ENCODE data around the gene B4GALNT4. TPM values are rescaled to one million over a fixed set of nuclear protein-coding genes. Genes with fewer than 3 reads are reported as not detected.
A peak's percentile ranks its signal among the peaks of the same experiment; 100 is the strongest.

B4GALNT4 gene
- total RNA-seq, 1 experiment from 2014 or later: 20.0 TPM

DNA sequence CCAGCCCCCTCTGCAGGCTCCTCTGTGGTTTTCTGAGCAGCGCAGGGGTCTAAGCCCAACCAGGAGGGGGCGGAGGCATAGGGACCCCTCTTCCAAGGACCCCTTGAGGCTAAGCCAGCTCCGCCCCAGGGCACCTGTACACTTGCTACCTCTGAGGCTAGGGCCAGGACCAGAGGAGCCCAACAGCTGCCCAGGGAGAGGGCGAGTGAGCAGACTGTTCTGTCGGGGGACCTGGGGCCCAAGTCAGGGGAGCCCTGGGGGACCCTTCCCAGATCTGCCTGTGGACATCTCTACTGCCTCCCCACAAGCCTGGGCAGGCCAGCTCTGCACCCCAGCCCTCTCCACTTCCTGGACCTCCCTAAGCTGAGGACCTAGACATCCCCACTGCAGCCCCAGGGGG, 1.8 kb downstream of the B4GALNT4 start:
- Mint-ChIP-seq H3K9me3 (ENCODE audit: unreplicated experiment) (no peaks in the 10 kb centered on the region), H3K27ac (ENCODE audit: low read depth, unreplicated experiment) (no peak overlapping the region), H3K4me1 (ENCODE audit: insufficient read depth, unreplicated experiment) (peaks cover 13% of the 10 kb centered on the region), H3K36me3 (ENCODE audit: insufficient read depth, unreplicated experiment) (peaks cover 15% of the 10 kb centered on the region), H3K4me3 (ENCODE audit: unreplicated experiment) (peak overlapping the region; percentile 65), H3K27me3 (ENCODE audit: insufficient read depth, unreplicated experiment) (peaks cover 13% of the 10 kb centered on the region)
- no peak for DNase-seq (ENCODE audit: unreplicated experiment)
- BruUV-seq (replicated peaks): no TSS peak
- CTCF ChIA-PET: interaction anchor here (1.0 kb wide), 1 partner anchor 9 kb away, joined by 3 read pairs; no protein-coding TSS in a partner anchor
- POLR2A ChIA-PET: interaction anchor here (2.4 kb wide), 1 partner anchor 23 kb away, joined by 10 read pairs; the partner anchor contains the start of gene PKP3
- TF ChIP-seq, protein P1, sequence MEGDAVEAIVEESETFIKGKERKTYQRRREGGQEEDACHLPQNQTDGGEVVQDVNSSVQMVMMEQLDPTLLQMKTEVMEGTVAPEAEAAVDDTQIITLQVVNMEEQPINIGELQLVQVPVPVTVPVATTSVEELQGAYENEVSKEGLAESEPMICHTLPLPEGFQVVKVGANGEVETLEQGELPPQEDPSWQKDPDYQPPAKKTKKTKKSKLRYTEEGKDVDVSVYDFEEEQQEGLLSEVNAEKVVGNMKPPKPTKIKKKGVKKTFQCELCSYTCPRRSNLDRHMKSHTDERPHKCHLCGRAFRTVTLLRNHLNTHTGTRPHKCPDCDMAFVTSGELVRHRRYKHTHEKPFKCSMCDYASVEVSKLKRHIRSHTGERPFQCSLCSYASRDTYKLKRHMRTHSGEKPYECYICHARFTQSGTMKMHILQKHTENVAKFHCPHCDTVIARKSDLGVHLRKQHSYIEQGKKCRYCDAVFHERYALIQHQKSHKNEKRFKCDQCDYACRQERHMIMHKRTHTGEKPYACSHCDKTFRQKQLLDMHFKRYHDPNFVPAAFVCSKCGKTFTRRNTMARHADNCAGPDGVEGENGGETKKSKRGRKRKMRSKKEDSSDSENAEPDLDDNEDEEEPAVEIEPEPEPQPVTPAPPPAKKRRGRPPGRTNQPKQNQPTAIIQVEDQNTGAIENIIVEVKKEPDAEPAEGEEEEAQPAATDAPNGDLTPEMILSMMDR (IDR thresholded peaks at IDR 0.05; ENCODE audit: unreplicated experiment): no peak
- intact Hi-C loops (cut with micrococcal nuclease): no loop called here

DNA sequence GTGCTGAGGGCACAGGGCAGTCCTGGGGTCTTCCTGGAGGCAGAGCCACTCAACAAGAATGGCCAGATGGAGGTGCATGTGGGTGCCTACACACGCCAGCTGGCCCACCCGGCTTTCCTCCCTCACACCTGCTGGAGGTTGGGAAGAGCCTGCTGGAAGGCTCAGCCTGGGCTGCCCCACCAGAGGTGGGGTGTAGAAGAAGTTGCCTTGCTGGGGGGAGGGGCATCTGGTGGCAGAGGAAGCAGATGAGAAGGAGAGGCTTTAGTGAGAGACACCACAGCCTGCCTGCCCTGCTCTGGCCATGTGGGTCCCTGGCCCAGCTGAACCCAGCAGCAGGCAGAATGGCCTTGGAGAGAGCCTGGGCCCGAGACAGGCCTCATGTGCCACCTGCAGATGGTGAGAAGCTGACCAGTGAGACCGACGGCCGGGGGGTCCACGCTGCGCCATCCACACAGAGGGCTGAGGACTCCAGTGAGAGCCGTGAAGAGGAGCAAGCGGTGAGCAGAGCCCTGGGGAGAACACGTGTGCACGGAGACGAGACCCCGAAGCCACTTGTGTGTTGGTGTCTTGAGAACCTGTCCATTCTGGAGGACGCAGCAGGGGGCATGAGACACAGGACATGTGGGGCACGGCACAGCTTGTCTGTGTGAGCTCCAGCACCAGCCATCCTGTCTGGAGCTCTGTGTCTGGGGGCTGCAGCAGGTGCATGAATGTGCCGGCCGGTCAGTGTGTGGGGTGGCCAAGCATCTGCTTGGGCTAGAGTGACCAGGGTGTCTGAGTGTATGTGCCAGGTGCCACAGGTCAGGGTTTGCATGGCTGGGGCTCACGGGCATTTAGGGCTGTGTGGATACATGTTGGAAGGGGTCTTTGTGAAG, 2.7 kb downstream of the B4GALNT4 start:
- H3K27me3 Mint-ChIP-seq (ENCODE audit: insufficient read depth, unreplicated experiment): peaks cover 11% of the 10 kb centered on the region
- H3K4me3 Mint-ChIP-seq (ENCODE audit: unreplicated experiment): peak overlapping the region; percentile 52

DNA sequence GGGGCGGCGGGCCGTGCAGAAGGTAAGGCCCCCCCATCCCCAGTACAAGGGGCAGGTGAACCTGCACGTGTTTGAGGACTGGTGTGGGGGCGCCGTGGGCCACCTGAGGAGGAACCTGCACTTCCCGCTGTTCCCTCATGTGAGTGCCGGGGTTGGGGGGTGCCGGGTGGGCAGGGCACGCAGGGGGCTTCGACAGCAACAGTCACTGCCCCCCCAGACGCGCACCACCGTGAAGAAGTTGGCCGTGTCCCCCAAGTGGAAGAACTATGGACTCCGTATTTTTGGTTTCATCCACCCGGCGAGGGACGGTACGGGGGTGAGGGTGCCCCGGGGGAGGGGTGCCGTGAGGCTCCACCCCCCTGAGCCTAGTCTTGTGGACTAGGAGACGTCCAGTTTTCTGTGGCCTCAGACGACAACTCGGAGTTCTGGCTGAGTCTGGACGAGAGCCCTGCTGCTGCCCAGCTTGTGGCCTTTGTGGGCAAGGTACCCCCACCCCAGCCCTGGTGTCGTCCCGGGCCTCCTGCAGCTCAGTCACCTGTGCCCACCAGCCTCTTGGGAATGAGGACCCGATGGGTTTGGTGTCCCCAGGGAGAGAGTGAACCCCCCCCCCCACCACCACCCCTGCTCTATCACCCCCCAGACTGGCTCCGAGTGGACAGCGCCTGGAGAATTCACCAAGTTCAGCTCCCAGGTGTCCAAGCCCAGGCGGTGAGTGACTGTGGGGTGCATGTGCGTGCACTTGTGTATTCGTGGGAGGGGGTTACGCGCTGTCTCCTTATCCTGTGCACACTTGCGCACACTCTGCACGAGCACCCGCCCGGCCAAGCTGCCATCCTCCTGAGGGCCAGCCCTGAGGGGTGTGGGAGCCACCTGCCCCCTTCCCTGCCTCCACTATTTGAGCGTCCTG, 3.8 kb downstream of the B4GALNT4 start:
- Mint-ChIP-seq H3K27ac (ENCODE audit: low read depth, unreplicated experiment) (no peak overlapping the region), H3K36me3 (ENCODE audit: insufficient read depth, unreplicated experiment) (peaks cover 22% of the 10 kb centered on the region), H3K27me3 (ENCODE audit: insufficient read depth, unreplicated experiment) (peaks cover under 1% of the 10 kb centered on the region), H3K4me3 (ENCODE audit: unreplicated experiment) (no peak overlapping the region), H3K9me3 (ENCODE audit: unreplicated experiment) (no peaks in the 10 kb centered on the region), H3K4me1 (ENCODE audit: insufficient read depth, unreplicated experiment) (peaks cover 13% of the 10 kb centered on the region)
- no TSS peak for BruUV-seq (replicated peaks)
- CTCF ChIA-PET: interaction anchor here (0.6 to 0.8 kb wide), 2 partner anchors 11 to 139 kb away, joined by 3 read pairs; no protein-coding TSS in a partner anchor
- TF ChIP-seq, protein P1 (IDR thresholded peaks at IDR 0.05; ENCODE audit: unreplicated experiment): no peak
- intact Hi-C loops (cut with micrococcal nuclease): no loop called here
- POLR2A ChIA-PET: interaction anchor here (0.6 kb wide), 1 partner anchor 8 kb away, joined by 3 read pairs; no protein-coding TSS in a partner anchor
- no peak for DNase-seq (ENCODE audit: unreplicated experiment)

More for the DNA sequence above, 2.7 kb downstream of the B4GALNT4 start:
- H3K4me1 Mint-ChIP-seq (ENCODE audit: insufficient read depth, unreplicated experiment): peaks cover 13% of the 10 kb centered on the region
- TF ChIP-seq, protein P1 (IDR thresholded peaks at IDR 0.05; ENCODE audit: unreplicated experiment): no peak
- H3K36me3 Mint-ChIP-seq (ENCODE audit: insufficient read depth, unreplicated experiment): peaks cover 15% of the 10 kb centered on the region
- intact Hi-C loops (cut with micrococcal nuclease): no loop called here
- CTCF ChIA-PET: interaction anchor here (0.8 to 1.0 kb wide), 2 partner anchors 10 kb away, joined by 3 read pairs; no protein-coding TSS in a partner anchor
- H3K9me3 Mint-ChIP-seq (ENCODE audit: unreplicated experiment): no peaks in the 10 kb centered on the region
- no peak for DNase-seq (ENCODE audit: unreplicated experiment)
- BruUV-seq (replicated peaks): no TSS peak
- H3K27ac Mint-ChIP-seq (ENCODE audit: low read depth, unreplicated experiment): no peak overlapping the region
- POLR2A ChIA-PET: interaction anchor here (2.4 kb wide), 1 partner anchor 22 kb away, joined by 10 read pairs; the partner anchor contains the start of gene PKP3
